ENCODE data around the gene HEXD. TPM values are rescaled to one million over a fixed set of nuclear protein-coding genes. Genes with fewer than 3 reads are reported as not detected.

Gene HEXD
- total and polyA plus RNA-seq, 2 donors (not counting 3 experiments of a cell fraction or from before 2014, with no cell fraction given): 12.9 to 18.6 TPM

- intact Hi-C loops (cut with micrococcal nuclease): no loop called here
- H3K79me2 ChIP-seq (ENCODE audit: control insufficient read depth, insufficient read depth, low read length): no peaks in the 10 kb centered on the region
- no peaks in the 10 kb centered on the region for H3K9me1 ChIP-seq (replicated peaks; ENCODE audit: control insufficient read depth, extremely low read depth, insufficient read depth, low read length)
- TF ChIP-seq CTCF (IDR thresholded peaks at IDR 0.05; ENCODE audit: extremely low read depth in 1 of 2, insufficient read depth in 1 of 2, low read depth in 1 of 2, low read length in 2 of 2): no peak
- TF ChIP-seq POLR2AphosphoS5 (IDR thresholded peaks at IDR 0.05; ENCODE audit: insufficient read depth, low read depth, low read length): no peak
- TF ChIP-seq JUN (IDR thresholded peaks at IDR 0.05; ENCODE audit: borderline replicate concordance, insufficient read depth, insufficient read length, low read depth): no peak
- no peak for TF ChIP-seq FOS (IDR thresholded peaks at IDR 0.05; ENCODE audit: borderline replicate concordance, insufficient read depth, low read length)
- TF ChIP-seq POLR2A (IDR thresholded peaks at IDR 0.05; ENCODE audit: low read depth, low read length): no peak
- TF ChIP-seq GATA2 (IDR thresholded peaks at IDR 0.05; ENCODE audit: insufficient read depth, insufficient read length, low read depth, low read length): no peak
- TF ChIP-seq EZH2 (IDR thresholded peaks at IDR 0.05; ENCODE audit: borderline replicate concordance, low read depth, low read length, severe bottlenecking): no peak
- no peak for TF ChIP-seq MYC (IDR thresholded peaks at IDR 0.05; ENCODE audit: low read depth, low read length)
- no peak for TF ChIP-seq MAX (IDR thresholded peaks at IDR 0.05; ENCODE audit: insufficient read depth, insufficient read length)
- H3K4me3 ChIP-seq (replicated peaks in 1 of 3; ENCODE audit: insufficient read depth in 1 of 3, low read depth in 1 of 3, low read length in 3 of 3): no peak overlapping the region
- no TSS peak for BruUV-seq (replicated peaks)
- CTCF ChIA-PET: interaction anchor here (1.0 kb wide), 1 partner anchor 80 kb away, joined by 5 read pairs; no protein-coding TSS in a partner anchor
- no peak overlapping the region for H3K27ac ChIP-seq (ENCODE audit: insufficient read depth, low read depth, low read length)
- FAIRE-seq: no peak
- no peaks in the 10 kb centered on the region for H3K9me3 ChIP-seq (replicated peaks; ENCODE audit: control insufficient read depth, insufficient read depth, low read length)
- no peak overlapping the region for H3K9ac ChIP-seq (replicated peaks; ENCODE audit: extremely low read depth, insufficient read depth, low read length)
- no peak for DNase-seq (ENCODE audit: low read depth, low spot score)
- H3K27me3 ChIP-seq (ENCODE audit: control insufficient read depth in 2 of 2, insufficient read depth in 2 of 2, low read length in 2 of 2): no peaks in the 10 kb centered on the region
- H4K20me1 ChIP-seq (replicated peaks; ENCODE audit: control insufficient read depth, extremely low read depth, insufficient read depth, low read length): no peaks in the 10 kb centered on the region
- POLR2A ChIA-PET: no interaction called here
- peaks cover 5% of the 10 kb centered on the region for H3K4me1 ChIP-seq (ENCODE audit: control insufficient read depth, extremely low read depth, insufficient read depth, low read length)
- no peak overlapping the region for H3K4me2 ChIP-seq (ENCODE audit: insufficient read depth, low read length)
- H3K36me3 ChIP-seq (ENCODE audit: control insufficient read depth in 2 of 2, extremely low read depth in 1 of 2, insufficient read depth in 2 of 2, low read length in 2 of 2): peaks cover 6 to 27% of the 10 kb centered on the region in 2 experiments
- dilution Hi-C loops (cut with MboI; ENCODE audit: extremely low pct_ligation_motif_present, low sequenced_read_pairs): no loop called here
- H2AFZ ChIP-seq (ENCODE audit: low read depth, low read length): no peak overlapping the region
Measured at GRCh38 chr17:82474223-82475010, 56.3 kb downstream of the HEXD start.

Measured in endothelial cell of umbilical vein (primary cell).